HepG2 (cell line): ENCODE results near the gene RPS6KA5. TPM values are rescaled to one million over a fixed set of nuclear protein-coding genes. Genes with fewer than 3 reads are reported as not detected.
"Not testable (repeated sequence)": the region's sequence is repeated elsewhere in the genome, so short reads cannot be mapped to it uniquely, and the experiment has no call there.

Source experiments
- ATAC-seq: fragments of 200-7000 bp; cut with Tn5 transposase; 3 replicates; pipeline ENCODE4 v1.9.1; 2020; ENCODE audit warnings: mild to moderate bottlenecking, moderate library complexity
- BruUV-seq: library from RNA; stranded (reverse); fragments of 400-500 nt; replicated peaks from 2 replicates; lab custom pipeline; 2021; lab: Mats Ljungman, UMichigan
- CTCF ChIA-PET: fragments of 300-600 bp; formaldehyde crosslinking; extraction: SDS; loops from one replicate; lab custom pipeline; 2021; ENCODE audit warnings: low total read pairs, inconsistent platforms, low intra/inter-chr PET ratio; lab: Yijun Ruan, JAX
- POLR2A ChIA-PET: fragments of 350-600 bp; sonication (Branson Sonifier 250); formaldehyde crosslinking; loops from one replicate; lab custom pipeline; 2020; ENCODE audit warnings: antibody characterized with exemption, inconsistent platforms; lab: Yijun Ruan, JAX
- DNase-seq: peaks from one replicate; pipeline ENCODE4 v3.0.0-alpha.2; 2015; ENCODE audit warnings: low spot score
- FAIRE-seq: peaks from 3 replicates; lab custom pipeline; 2011; peaks lifted over from hg19 to GRCh38; lab: Jason Lieb, UNC
- H2AFZ ChIP-seq: one replicate; pipeline ENCODE4 v1.6.1; 2011; ENCODE audit warnings: low read length, inconsistent platforms
- H3K27ac ChIP-seq: fragments of 300-600 bp; 3 replicates; pipeline ENCODE4 v1.8.0; 2011; ENCODE audit warnings: mixed run types, mild to moderate bottlenecking, mixed read lengths, low read length, inconsistent platforms; ENCODE audit not compliant: insufficient read depth; ENCODE audit errors: extremely low read length
- H3K27me3 ChIP-seq, 2 experiments: fragments of 200-600 bp in 1 of 2; 2 replicates in 1 of 2; 3 replicates in 1 of 2; pipeline versions ENCODE4 v1.6.0 to v1.8.0; 2011; ENCODE audit warnings: low read length in 2 of 2, mild to moderate bottlenecking in 2 of 2, moderate library complexity in 2 of 2, inconsistent platforms in 1 of 2; ENCODE audit not compliant: insufficient read depth in 2 of 2, control insufficient read depth in 1 of 2
- H3K36me3 ChIP-seq, 2 experiments: fragments of 200-600 bp in 1 of 2; replicated peaks in 1 of 2; 2 replicates in 1 of 2; 3 replicates in 1 of 2; pipeline versions ENCODE4 v1.5.1 to v1.8.0; 2011; ENCODE audit warnings: low read length in 2 of 2, inconsistent platforms in 1 of 2; ENCODE audit not compliant: insufficient read depth in 2 of 2, control insufficient read depth in 1 of 2
- H3K4me1 ChIP-seq: 2 replicates; pipeline ENCODE4 v1.5.1; 2012; ENCODE audit warnings: low read length, inconsistent platforms; ENCODE audit not compliant: insufficient read depth
- H3K4me2 ChIP-seq: 2 replicates; pipeline ENCODE4 v1.6.0; 2011; ENCODE audit warnings: low read depth, low read length, inconsistent platforms
- H3K4me3 ChIP-seq, 3 experiments: fragments of 200-600 bp in 1 of 3; sonication (generic), shearing (Covaris generic) in 1 of 3; replicated peaks in 1 of 3; 2 replicates each; pipeline ENCODE4 v1.5.1; 2011 to 2016; ENCODE audit warnings: low read length in 3 of 3, inconsistent platforms in 2 of 3, low read depth in 2 of 3, mild to moderate bottlenecking in 2 of 3, control low read depth in 1 of 3, mixed read lengths in 1 of 3; ENCODE audit not compliant: insufficient read depth in 1 of 3
- H3K79me2 ChIP-seq: one replicate; pipeline ENCODE4 v1.6.1; 2011; ENCODE audit warnings: low read length, inconsistent platforms; ENCODE audit not compliant: insufficient read depth
- H3K9ac ChIP-seq: 2 replicates; pipeline ENCODE4 v1.6.0; 2011; ENCODE audit warnings: mild to moderate bottlenecking, low read depth, low read length, inconsistent platforms; ENCODE audit not compliant: insufficient read depth
- H3K9me3 ChIP-seq: 2 replicates; pipeline ENCODE4 v1.5.1; 2012; ENCODE audit warnings: mild to moderate bottlenecking, low read length
- H4K20me1 ChIP-seq: 2 replicates; pipeline ENCODE4 v1.6.0; 2011; ENCODE audit warnings: inconsistent platforms, mild to moderate bottlenecking, low read length, moderate library complexity; ENCODE audit not compliant: insufficient read depth
- ARID5B ChIP-seq: IDR thresholded peaks from 2 replicates; pipeline ENCODE4 v1.4.0; 2020; ENCODE audit warnings: mild to moderate bottlenecking, missing genetic modification reagents
- ARNTL ChIP-seq: sonication (generic); formaldehyde crosslinking; IDR thresholded peaks from 2 replicates; pipeline ENCODE4 v1.4.0; 2020; ENCODE audit warnings: mild to moderate bottlenecking, missing genetic modification reagents
- ATF6 ChIP-seq: sonication (generic); formaldehyde crosslinking; conservative IDR thresholded peaks from 2 replicates; pipeline ENCODE4 v1.4.0; 2020; ENCODE audit warnings: missing genetic modification reagents
- SOX5 ChIP-seq: IDR thresholded peaks from 2 replicates; pipeline ENCODE4 v1.6.1; 2016; ENCODE audit warnings: borderline replicate concordance
- TBX3 ChIP-seq: fragments of 450-650 bp; IDR thresholded peaks from 2 replicates; pipeline ENCODE4 v1.6.1; 2017; ENCODE audit warnings: antibody characterized with exemption, mild to moderate bottlenecking, inconsistent platforms, borderline replicate concordance
- ZNF282 ChIP-seq: fragments of 450-650 bp; IDR thresholded peaks from 2 replicates; pipeline ENCODE4 v1.6.1; 2018; ENCODE audit not compliant: partially characterized antibody
- ZNF782 ChIP-seq: sonication (generic); formaldehyde crosslinking; IDR thresholded peaks from 2 replicates; pipeline ENCODE4 v1.4.0; 2020; ENCODE audit warnings: missing genetic modification reagents, mild to moderate bottlenecking, borderline replicate concordance
- WGBS: methylation state at CpG from one replicate; pipeline ENCODE4 v1.1.6; 2017; ENCODE audit warnings: low lambda C conversion rate; 5-methylcytosine and 5-hydroxymethylcytosine counted together
- in situ Hi-C: cut with HindIII; loops from 2 replicates; pipeline ENCODE4 v1.10.0; 2017; ENCODE audit warnings: low pct_unique_long_range_greater_than_20kb; ENCODE audit not compliant: extremely low pct_ligation_motif_present
- intact Hi-C: fragments of 100-400 bp; cut with micrococcal nuclease; formaldehyde crosslinking; loops from one replicate; pipeline ENCODE4 v1.10.0; 2022; ENCODE audit not compliant: unreplicated experiment
- polyA plus RNA-seq, 8 experiments: library from polyadenylated mRNA; depleted of rRNA in 3 of 8; stranded (reverse) in 7 of 8; unstranded in 1 of 8; fragments of >200 nt; fragmentation: Illumina TruSeq in 4 of 8; extraction: Trizol in 4 of 8; gene quantifications; 2 replicates each; pipeline versions ENCODE4 v1.2.1 to v1.2.3, GENCODE V29; 2011 to 2016; ENCODE audit warnings: low read depth in 4 of 8, missing spikeins in 1 of 8, mixed read lengths in 1 of 8; ENCODE audit not compliant: insufficient read depth in 1 of 8
- total RNA-seq, 5 experiments: library from RNA; depleted of rRNA; stranded (reverse); fragments of >200 nt; fragmentation: Illumina TruSeq; extraction: Trizol; gene quantifications; 2 replicates each; pipeline ENCODE4 v1.2.3, GENCODE V29; 2016; ENCODE audit warnings: low read depth in 1 of 5

The RPS6KA5 gene
- total and polyA plus RNA-seq, 2 of the 13 experiments (the other 11 are each of a cell fraction or from before 2014, with no cell fraction given) = 0.50 to 0.58 TPM

GRCh38 chr14:90981636-90982035 is 78.8 kb downstream of the RPS6KA5 start (continued):
- no peak for TF ChIP-seq ARID5B (CRISPR knock-in tag)
- TF ChIP-seq ATF6 (CRISPR knock-in tag) = no peak
- no peak for TF ChIP-seq ARNTL (CRISPR knock-in tag)
- TF ChIP-seq TBX3 = no peak
- no peak for TF ChIP-seq SOX5 (CRISPR knock-in tag)
- TF ChIP-seq ZNF282 = no peak
- TF ChIP-seq ZNF782 (CRISPR knock-in tag) = no peak

DNA sequence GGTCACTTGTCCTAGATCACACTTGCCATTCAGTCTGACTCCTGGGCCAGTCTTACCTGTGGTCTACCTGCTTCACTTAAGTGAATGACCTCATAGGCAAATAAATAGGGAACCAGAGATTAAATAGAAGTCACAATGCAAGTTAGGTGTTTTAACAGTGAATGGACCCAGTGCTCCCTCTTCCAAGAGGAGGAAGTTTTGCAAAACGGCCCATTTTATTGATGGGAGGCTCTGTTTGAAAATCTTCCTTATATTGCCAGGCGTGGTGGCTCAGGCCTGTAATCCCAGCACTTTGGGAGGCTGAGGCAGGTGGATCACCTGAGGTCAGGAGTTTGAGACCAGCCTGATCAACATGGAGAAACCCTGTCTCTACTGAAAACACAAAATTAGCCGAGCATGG is 79.8 kb downstream of the RPS6KA5 start:
- H4K20me1 ChIP-seq, in situ Hi-C loops, H3K4me3 ChIP-seq, H3K9ac ChIP-seq, H3K4me2 ChIP-seq, H3K27ac ChIP-seq, CTCF ChIA-PET, H3K27me3 ChIP-seq, BruUV-seq, H3K79me2 ChIP-seq, intact Hi-C loops, H3K9me3 ChIP-seq, H3K36me3 ChIP-seq, FAIRE-seq, POLR2A ChIA-PET, DNase-seq, H2AFZ ChIP-seq, H3K4me1 ChIP-seq, ATAC-seq: not testable (repeated sequence)
- 24% methylated on average over 3 of the region's 3 CpGs for WGBS
